SHP77 (cell line): ENCODE data around the gene ENTPD1.
"Not testable (repeated sequence)": the region's sequence is repeated elsewhere in the genome, so short reads cannot be mapped to it uniquely, and the experiment has no call there.

Experiments
- DNase-seq, 2 experiments: peaks; one replicate each; lab custom pipeline; 2025; lab: John Stamatoyannopoulos, UW

Gene ENTPD1

GRCh38 chr10:95758351-95759025 lies 2.5 kb downstream of the ENTPD1 start:
- DNase-seq = peak; percentile 31 to 56

GRCh38 chr10:95759233-95759826 lies 3.4 kb downstream of the ENTPD1 start:
- DNase-seq = no peak

- no peak for DNase-seq
Measured at GRCh38 chr10:95761939-95762492, 6.1 kb downstream of the ENTPD1 start.

GRCh38 chr10:95767884-95768556 lies 12.1 kb downstream of the ENTPD1 start:
- no peak for DNase-seq

GRCh38 chr10:95770084-95770720 lies 14.2 kb downstream of the ENTPD1 start:
- DNase-seq = no peak

GRCh38 chr10:95773454-95773853 lies 17.5 kb downstream of the ENTPD1 start:
- not testable (repeated sequence) for DNase-seq

GRCh38 chr10:95777638-95778037 lies 21.7 kb downstream of the ENTPD1 start:
- not testable (repeated sequence) for DNase-seq

- no peak for DNase-seq
Measured at GRCh38 chr10:95782318-95782717, 26.4 kb downstream of the ENTPD1 start.

- no peak for DNase-seq
Measured at GRCh38 chr10:95783741-95784140, 27.8 kb downstream of the ENTPD1 start.

- DNase-seq = peak; percentile 25 to 39
Measured at GRCh38 chr10:95784279-95784913, 28.4 kb downstream of the ENTPD1 start.

GRCh38 chr10:95785317-95785716 lies 29.4 kb downstream of the ENTPD1 start:
- DNase-seq = no peak

GRCh38 chr10:95785942-95786669 lies 30.1 kb downstream of the ENTPD1 start:
- DNase-seq = no peak

- no peak for DNase-seq
Measured at GRCh38 chr10:95787447-95787846, 31.5 kb downstream of the ENTPD1 start.

GRCh38 chr10:95788830-95789229 lies 32.9 kb downstream of the ENTPD1 start:
- DNase-seq = no peak

GRCh38 chr10:95789902-95790301 lies 33.9 kb downstream of the ENTPD1 start:
- DNase-seq = no peak

GRCh38 chr10:95790982-95791381 lies 35.0 kb downstream of the ENTPD1 start:
- peak in 1 of 2 experiments; percentile 13 for DNase-seq

GRCh38 chr10:95791425-95791979 lies 35.5 kb downstream of the ENTPD1 start:
- DNase-seq = no peak

GRCh38 chr10:95792211-95792780 lies 36.3 kb downstream of the ENTPD1 start:
- DNase-seq = no peak

GRCh38 chr10:95792874-95793285 lies 36.9 kb downstream of the ENTPD1 start:
- no peak for DNase-seq

- no peak for DNase-seq
Measured at GRCh38 chr10:95793401-95794045, 37.6 kb downstream of the ENTPD1 start.
